Measurements from ENCODE around the gene SLC12A8. TPM values are rescaled to one million over a fixed set of nuclear protein-coding genes. Genes with fewer than 3 reads are reported as not detected.

The SLC12A8 gene
- total and polyA plus RNA-seq, 2 donors (not counting 1 experiment from before 2014, with no cell fraction given), result 0.57 to 1.1 TPM

DNA sequence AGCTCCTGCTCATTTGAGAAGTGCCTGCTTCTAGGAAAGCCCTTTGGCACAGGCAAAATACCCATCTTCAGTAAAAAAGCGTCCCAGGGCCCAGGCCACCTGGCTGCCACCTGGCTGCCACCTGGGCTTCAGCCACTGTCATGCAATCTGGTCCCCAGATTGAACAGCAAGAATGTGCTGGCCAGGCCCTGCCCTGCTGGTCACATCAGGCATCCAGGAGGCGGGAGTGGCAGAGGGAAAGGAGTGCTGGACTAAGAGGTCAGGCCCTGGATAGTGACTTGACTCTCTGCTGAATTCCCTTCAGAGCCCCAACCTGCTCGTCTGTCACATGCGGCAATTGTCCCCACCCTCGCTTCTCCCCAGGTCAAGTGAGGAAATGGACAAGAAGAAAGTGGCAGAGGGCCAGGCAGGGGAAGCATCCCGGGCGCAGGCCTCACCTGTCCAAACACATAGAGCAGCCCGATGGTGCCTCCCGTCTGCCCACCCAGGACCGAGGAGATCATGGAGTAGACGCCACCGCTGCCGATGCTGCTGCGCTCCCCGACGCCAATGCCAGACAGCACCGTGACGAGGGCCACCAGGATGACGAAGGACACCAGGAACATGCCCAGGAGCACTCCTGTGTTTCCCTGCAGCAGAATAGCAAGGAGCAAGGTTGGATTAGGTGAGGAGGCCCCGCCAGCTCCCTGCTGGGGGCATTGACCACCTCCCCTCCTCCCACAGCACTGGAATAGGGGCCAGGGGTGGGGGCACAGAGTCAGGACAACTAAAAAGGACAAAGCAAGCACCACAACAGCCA, 25.5 kb downstream of the SLC12A8 start:
- Histone ChIP-seq H3K27me3 (replicated peaks in 1 of 4; ENCODE audit: control extremely low read depth in 1 of 4, control insufficient read depth in 3 of 4, insufficient read depth in 4 of 4, low read length in 3 of 4) (no peaks in the 10 kb centered on the region), H3K4me2 (replicated peaks; ENCODE audit: low read depth, low read length, poor library complexity, severe bottlenecking) (no peak overlapping the region), H3K9ac (ENCODE audit: low read length) (no peak overlapping the region), H3K9me3 (ENCODE audit: control extremely low read depth in 1 of 3, control insufficient read depth in 2 of 3, insufficient read depth in 1 of 3, low read length in 2 of 3) (peaks cover 0 to 2% (median 0%) of the 10 kb centered on the region in 3 donors), H2AFZ (ENCODE audit: insufficient read depth, low read depth, low read length, poor library complexity, severe bottlenecking) (no peak overlapping the region), H3K27ac (ENCODE audit: low read length in 2 of 2) (no peak overlapping the region), H4K20me1 (ENCODE audit: control insufficient read depth, insufficient read depth, low read length, poor library complexity, severe bottlenecking) (no peaks in the 10 kb centered on the region), H3K79me2 (ENCODE audit: control insufficient read depth, insufficient read depth, low read length) (no peaks in the 10 kb centered on the region), H3K4me3 (ENCODE audit: control extremely low read depth in 1 of 5, extremely low read depth in 1 of 5, insufficient read depth in 1 of 5, low read depth in 2 of 5, low read length in 4 of 5) (no peak overlapping the region), H3K4me1 (ENCODE audit: control insufficient read depth in 2 of 2, insufficient read depth in 2 of 2, low read length in 2 of 2) (peaks cover 0 to 3% of the 10 kb centered on the region in 2 donors), H3K36me3 (replicated peaks in 1 of 2; ENCODE audit: control extremely low read depth in 1 of 2, control insufficient read depth in 1 of 2, extremely low read depth in 1 of 2, insufficient read depth in 2 of 2, low read length in 1 of 2) (no peaks in the 10 kb centered on the region)
- TF ChIP-seq, protein P1, sequence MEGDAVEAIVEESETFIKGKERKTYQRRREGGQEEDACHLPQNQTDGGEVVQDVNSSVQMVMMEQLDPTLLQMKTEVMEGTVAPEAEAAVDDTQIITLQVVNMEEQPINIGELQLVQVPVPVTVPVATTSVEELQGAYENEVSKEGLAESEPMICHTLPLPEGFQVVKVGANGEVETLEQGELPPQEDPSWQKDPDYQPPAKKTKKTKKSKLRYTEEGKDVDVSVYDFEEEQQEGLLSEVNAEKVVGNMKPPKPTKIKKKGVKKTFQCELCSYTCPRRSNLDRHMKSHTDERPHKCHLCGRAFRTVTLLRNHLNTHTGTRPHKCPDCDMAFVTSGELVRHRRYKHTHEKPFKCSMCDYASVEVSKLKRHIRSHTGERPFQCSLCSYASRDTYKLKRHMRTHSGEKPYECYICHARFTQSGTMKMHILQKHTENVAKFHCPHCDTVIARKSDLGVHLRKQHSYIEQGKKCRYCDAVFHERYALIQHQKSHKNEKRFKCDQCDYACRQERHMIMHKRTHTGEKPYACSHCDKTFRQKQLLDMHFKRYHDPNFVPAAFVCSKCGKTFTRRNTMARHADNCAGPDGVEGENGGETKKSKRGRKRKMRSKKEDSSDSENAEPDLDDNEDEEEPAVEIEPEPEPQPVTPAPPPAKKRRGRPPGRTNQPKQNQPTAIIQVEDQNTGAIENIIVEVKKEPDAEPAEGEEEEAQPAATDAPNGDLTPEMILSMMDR (IDR thresholded peaks at IDR 0.05), result no peak
- TF ChIP-seq EZH2 (IDR thresholded peaks at IDR 0.05; ENCODE audit: borderline replicate concordance, insufficient read depth, low read depth, low read length, poor library complexity, severe bottlenecking), result no peak
- ChIA-PET POLR2A (no interaction called here), CTCF (no interaction called here)
- ATAC-seq (ENCODE audit: low read depth) (no peak), DNase-seq (no peak)
- 97% methylated on average over 18 of the region's 20 CpGs for WGBS (ENCODE audit: insufficient coverage)
- H3K27me3 Mint-ChIP-seq, result no peaks in the 10 kb centered on the region
- no peak overlapping the region for H3K27ac Mint-ChIP-seq
- H3K9me3 Mint-ChIP-seq (ENCODE audit: insufficient read depth), result no peaks in the 10 kb centered on the region
- H3K4me1 Mint-ChIP-seq, result peaks cover 6% of the 10 kb centered on the region
- intact Hi-C loops (cut with micrococcal nuclease), result no loop called here
- H3K4me3 Mint-ChIP-seq, result no peak overlapping the region

DNA sequence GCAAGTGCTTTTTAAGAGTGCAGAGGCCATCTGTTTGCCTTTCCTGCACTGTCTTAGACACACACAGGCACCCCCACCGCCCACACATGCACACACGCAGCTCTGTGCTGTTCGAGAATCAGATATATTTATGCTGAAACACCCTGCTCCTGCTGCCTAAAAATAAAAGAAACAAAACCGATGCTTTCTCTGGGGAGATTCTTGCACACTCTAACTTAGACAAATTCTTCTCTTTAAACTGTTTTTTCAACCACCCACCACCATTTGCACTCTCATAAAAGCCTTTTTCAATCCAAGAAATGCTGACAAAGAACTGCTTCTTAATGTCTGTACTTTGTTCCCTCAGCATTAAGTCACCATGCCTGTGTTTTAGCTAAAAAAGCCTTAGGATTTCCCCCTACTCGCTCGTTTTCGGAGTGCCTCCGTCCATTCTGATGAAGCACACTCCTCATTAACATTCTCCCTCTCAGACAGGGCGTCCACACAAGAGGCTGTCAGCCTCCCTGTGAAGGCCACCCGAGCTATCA, 26.2 kb downstream of the SLC12A8 start:
- Histone ChIP-seq H4K20me1 (ENCODE audit: control insufficient read depth, insufficient read depth, low read length, poor library complexity, severe bottlenecking) (no peaks in the 10 kb centered on the region), H3K4me3 (ENCODE audit: control extremely low read depth in 1 of 5, extremely low read depth in 1 of 5, insufficient read depth in 1 of 5, low read depth in 2 of 5, low read length in 4 of 5) (no peak overlapping the region), H3K9me3 (ENCODE audit: control extremely low read depth in 1 of 3, control insufficient read depth in 2 of 3, insufficient read depth in 1 of 3, low read length in 2 of 3) (peaks cover 0 to 2% (median 0%) of the 10 kb centered on the region in 3 donors), H3K9ac (ENCODE audit: low read length) (no peak overlapping the region), H3K4me1 (ENCODE audit: control insufficient read depth in 2 of 2, insufficient read depth in 2 of 2, low read length in 2 of 2) (no peaks in the 10 kb centered on the region), H2AFZ (ENCODE audit: insufficient read depth, low read depth, low read length, poor library complexity, severe bottlenecking) (no peak overlapping the region), H3K4me2 (replicated peaks; ENCODE audit: low read depth, low read length, poor library complexity, severe bottlenecking) (no peak overlapping the region), H3K36me3 (replicated peaks in 1 of 2; ENCODE audit: control extremely low read depth in 1 of 2, control insufficient read depth in 1 of 2, extremely low read depth in 1 of 2, insufficient read depth in 2 of 2, low read length in 1 of 2) (no peaks in the 10 kb centered on the region), H3K27me3 (replicated peaks in 1 of 4; ENCODE audit: control extremely low read depth in 1 of 4, control insufficient read depth in 3 of 4, insufficient read depth in 4 of 4, low read length in 3 of 4) (no peaks in the 10 kb centered on the region), H3K79me2 (ENCODE audit: control insufficient read depth, insufficient read depth, low read length) (no peaks in the 10 kb centered on the region), H3K27ac (ENCODE audit: low read length in 2 of 2) (no peak overlapping the region)
- peaks cover 3% of the 10 kb centered on the region for H3K4me1 Mint-ChIP-seq
- no peaks in the 10 kb centered on the region for H3K9me3 Mint-ChIP-seq (ENCODE audit: insufficient read depth)
- 82% methylated on average over 8 of the region's 10 CpGs for WGBS (ENCODE audit: insufficient coverage)
- H3K4me3 Mint-ChIP-seq, result no peak overlapping the region
- ChIA-PET POLR2A (no interaction called here), CTCF (no interaction called here)
- intact Hi-C loops (cut with micrococcal nuclease), result no loop called here
- no peak for DNase-seq
- no peaks in the 10 kb centered on the region for H3K27me3 Mint-ChIP-seq
- H3K27ac Mint-ChIP-seq, result no peak overlapping the region
- ATAC-seq (ENCODE audit: low read depth), result no peak
- no peak for TF ChIP-seq EZH2 (IDR thresholded peaks at IDR 0.05; ENCODE audit: borderline replicate concordance, insufficient read depth, low read depth, low read length, poor library complexity, severe bottlenecking)
- TF ChIP-seq, protein P1 (IDR thresholded peaks at IDR 0.05), result no peak

Measured in B cell (primary cell).